Measurements from ENCODE around the gene NDFIP2. TPM values are rescaled to one million over a fixed set of nuclear protein-coding genes. Genes with fewer than 3 reads are reported as not detected.

Gene NDFIP2
- total RNA-seq, 1 experiment from 2014 or later, result 29.6 TPM

GRCh38 chr13:79490326-79490725 lies 9.4 kb downstream of the NDFIP2 start:
- Histone ChIP-seq H3K4me1 (ENCODE audit: control insufficient read depth, insufficient read depth, low read length) (no peaks in the 10 kb centered on the region), H3K27ac (ENCODE audit: low read length) (no peak overlapping the region), H3K27me3 (ENCODE audit: control insufficient read depth, insufficient read depth, low read length) (no peaks in the 10 kb centered on the region), H3K36me3 (ENCODE audit: control insufficient read depth, insufficient read depth, low read length) (no peaks in the 10 kb centered on the region), H3K9me3 (ENCODE audit: control insufficient read depth, insufficient read depth, low read depth, low read length) (no peaks in the 10 kb centered on the region), H3K4me3 (ENCODE audit: low read depth in 2 of 2, low read length in 2 of 2) (no peak overlapping the region)
- BruUV-seq (replicated peaks), result no TSS peak
- ATAC-seq (no peak), DNase-seq (ENCODE audit: low read depth, low spot score) (no peak)
- ChIA-PET POLR2A (no interaction called here), CTCF (no interaction called here)
- in situ Hi-C loops (cut with HindIII; ENCODE audit: low pct_unique_long_range_greater_than_20kb, low sequenced_read_pairs), result no loop called here
- intact Hi-C loops (cut with micrococcal nuclease; ENCODE audit: unreplicated experiment), result no loop called here
- TF ChIP-seq CTCF (IDR thresholded peaks at IDR 0.05) (no peak), TCF7L2 (IDR thresholded peaks at IDR 0.05; ENCODE audit: low read depth, low read length) (no peak), SIN3A (IDR thresholded peaks at IDR 0.05; ENCODE audit: borderline replicate concordance, insufficient read depth, low read depth, low read length) (no peak), POLR2AphosphoS5 (IDR thresholded peaks at IDR 0.05; ENCODE audit: low read depth, low read length) (no peak), REST (IDR thresholded peaks at IDR 0.05; ENCODE audit: insufficient read depth in 1 of 2, low read depth in 2 of 2, low read length in 1 of 2) (no peak)

DNA sequence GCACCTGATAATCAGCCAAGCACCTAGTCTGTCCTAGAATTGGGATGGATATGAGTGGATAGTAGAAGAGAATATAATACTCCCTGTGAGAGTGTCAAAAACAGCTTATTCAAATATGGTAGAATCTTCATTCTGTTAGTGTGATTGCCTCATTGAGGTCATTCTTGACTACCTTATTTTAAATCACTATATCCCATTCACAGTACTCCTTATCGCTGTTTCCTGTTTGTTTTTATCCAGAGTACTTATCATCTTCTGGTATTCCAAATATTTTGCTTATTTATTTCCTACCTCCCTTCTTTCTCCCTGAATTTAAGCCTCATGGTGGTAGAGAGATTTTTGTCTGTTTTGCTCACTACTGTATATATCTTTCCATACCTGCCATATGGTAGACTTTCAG lies 9.9 kb downstream of the NDFIP2 start:
- Histone ChIP-seq H3K4me1 (ENCODE audit: control insufficient read depth, insufficient read depth, low read length) (no peaks in the 10 kb centered on the region), H3K4me3 (ENCODE audit: low read depth in 2 of 2, low read length in 2 of 2) (no peak overlapping the region), H3K27ac (ENCODE audit: low read length) (no peak overlapping the region), H3K36me3 (ENCODE audit: control insufficient read depth, insufficient read depth, low read length) (no peaks in the 10 kb centered on the region), H3K9me3 (ENCODE audit: control insufficient read depth, insufficient read depth, low read depth, low read length) (no peaks in the 10 kb centered on the region), H3K27me3 (ENCODE audit: control insufficient read depth, insufficient read depth, low read length) (no peaks in the 10 kb centered on the region)
- POLR2A ChIA-PET, result no interaction called here
- CTCF ChIA-PET, result no interaction called here
- BruUV-seq (replicated peaks), result no TSS peak
- ATAC-seq (no peak), DNase-seq (ENCODE audit: low read depth, low spot score) (no peak)
- intact Hi-C loops (cut with micrococcal nuclease; ENCODE audit: unreplicated experiment) (no loop called here), in situ Hi-C loops (cut with HindIII; ENCODE audit: low pct_unique_long_range_greater_than_20kb, low sequenced_read_pairs) (no loop called here)
- TF ChIP-seq SIN3A (IDR thresholded peaks at IDR 0.05; ENCODE audit: borderline replicate concordance, insufficient read depth, low read depth, low read length) (no peak), TCF7L2 (IDR thresholded peaks at IDR 0.05; ENCODE audit: low read depth, low read length) (no peak), CTCF (IDR thresholded peaks at IDR 0.05) (no peak), POLR2AphosphoS5 (IDR thresholded peaks at IDR 0.05; ENCODE audit: low read depth, low read length) (no peak), REST (IDR thresholded peaks at IDR 0.05; ENCODE audit: insufficient read depth in 1 of 2, low read depth in 2 of 2, low read length in 1 of 2) (no peak)

Measured in Panc1 (cell line).